ENCODE data around the gene FAM221B. TPM values are rescaled to one million over a fixed set of nuclear protein-coding genes. Genes with fewer than 3 reads are reported as not detected.

FAM221B gene
- total RNA-seq (2011; cell fraction: chromatin; rRNA removed; ENCODE audit: low replicate concordance): not detected in 2 replicates
- not detected in 2 replicates for total RNA-seq (2011; cell fraction: nucleolus; rRNA removed)
- not detected in 2 replicates for total RNA-seq (2011; cell fraction: nucleoplasm; rRNA removed)
- total RNA-seq (2014; rRNA removed) (not detected in 2 replicates), total RNA-seq (2014; rRNA removed; fragmentation: Illumina TruSeq; extraction: Trizol) (not detected in 2 replicates), total RNA-seq (2015; rRNA removed; fragmentation: Illumina TruSeq; extraction: Trizol) (not detected in 2 replicates), total RNA-seq (2021) (not detected in 2 replicates), polyA plus RNA-seq (2011; rRNA removed) (not detected in 2 replicates), polyA plus RNA-seq (2014; fragmentation: Illumina TruSeq; extraction: Trizol) (not detected in 2 replicates), polyA plus RNA-seq (2014; fragmentation: Nextera tagmentation; extraction: Ambion mirVana) (under 1 TPM in 1 of 2 experiments, not detected in 1; 0.01 TPM), polyA plus RNA-seq (2014; rRNA removed) (not detected in 2 replicates), polyA minus RNA-seq (2011; rRNA and poly(A)+ RNA removed) (not detected in 2 replicates), Bru-seq, nascent RNA (not detected), BruChase-seq, experiment 1, labeled RNA remaining after a 2-hour chase (not detected), BruChase-seq, experiment 2, labeled RNA remaining after a 6-hour chase (percentile 7 among the genes with signal in this experiment)
- polyA plus RNA-seq (2011; cell fraction: cytosol; rRNA removed): not detected in 2 replicates
- polyA plus RNA-seq (2011; cell fraction: nucleus; rRNA removed): not detected in 2 replicates
- polyA plus RNA-seq (2012): 0.04 and 0.05 TPM in 2 replicates
- not detected in 2 replicates for polyA minus RNA-seq (2011; cell fraction: cytosol; rRNA and poly(A)+ RNA removed)
- polyA minus RNA-seq (2011; cell fraction: nucleus; rRNA and poly(A)+ RNA removed): not detected in 2 replicates
- long read RNA-seq, experiment 1: 0 reads
- long read RNA-seq, experiment 2: 0 reads
- long read RNA-seq, experiment 3: 0 reads

DNA sequence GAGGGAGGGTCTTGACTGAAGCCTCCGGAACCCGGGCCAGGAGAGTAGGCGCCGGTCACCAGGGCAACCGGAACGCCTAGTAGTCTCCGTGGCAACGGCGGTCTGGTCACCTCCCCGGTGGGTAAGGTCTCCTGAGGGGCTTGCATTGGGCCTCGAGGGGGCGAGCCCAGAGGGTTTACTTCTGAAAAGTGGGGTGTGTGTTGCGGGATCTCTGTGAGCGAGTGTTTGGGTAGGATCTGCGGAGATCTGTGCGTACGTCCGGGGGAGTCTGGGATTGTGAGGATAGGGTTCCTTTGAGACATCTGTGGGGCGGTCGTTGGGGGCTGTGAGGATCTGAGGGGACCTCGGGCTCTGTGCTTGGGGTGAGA, at the start of gene FAM221B:
Gene FAM221B, minus strand, starts transcription at position 17 of the 368 bp plus-strand sequence. CDS start 2,571 bp downstream, outside the sequence.
- ATAC-seq (peak; percentile 7; the same call in 2 of the 3 replicates), FAIRE-seq (no peak), DNase-seq (ENCODE audit: extremely low read depth in 1 of 4, low spot score in 3 of 4) (peak in 1 of 4 experiments; percentile 11)
- no peaks in the 10 kb centered on the region for H3K9me3 ChIP-seq (replicated peaks; ENCODE audit: control insufficient read depth, insufficient read depth, low read depth, low read length)
- peak within 1 kb of the TSS; percentile 59 to 91 for H3K9ac ChIP-seq (ENCODE audit: insufficient read depth in 1 of 2, low read depth in 2 of 2, low read length in 2 of 2)
- WGBS (ENCODE audit: insufficient coverage, low coverage, missing lambda C conversion rate): 14% methylated on average over 17 of the region's 21 CpGs
- H3K79me2 ChIP-seq (ENCODE audit: control insufficient read depth, insufficient read depth, low read length): no peaks in the 10 kb centered on the region
- BruUV-seq (replicated peaks): no TSS peak
- H3K4me2 ChIP-seq (ENCODE audit: insufficient read depth, low read length): peak within 1 kb of the TSS; percentile 86
- H3K36me3 ChIP-seq (ENCODE audit: control insufficient read depth, insufficient read depth, low read length): no peaks in the 10 kb centered on the region
- H4K20me1 ChIP-seq (replicated peaks; ENCODE audit: control insufficient read depth, insufficient read depth, low read length): no peaks in the 10 kb centered on the region
- H3K27ac ChIP-seq (ENCODE audit: extremely low read depth, low read depth, low read length): peak within 1 kb of the TSS; percentile 59
- CTCF ChIA-PET (ENCODE audit: low intra/inter-chr PET ratio): no interaction called here
- H2AFZ ChIP-seq (ENCODE audit: low read depth, low read length): peak within 1 kb of the TSS; percentile 99
- no peaks in the 10 kb centered on the region for H3K9me1 ChIP-seq (ENCODE audit: control insufficient read depth, insufficient read depth, low read length)
- H3K4me1 ChIP-seq (replicated peaks in 1 of 2; ENCODE audit: control insufficient read depth in 2 of 2, insufficient read depth in 2 of 2, low read length in 2 of 2): peaks cover 0 to 12% of the 10 kb centered on the region in 2 experiments; a peak in 3 of 5 replicates
- intact Hi-C loops (cut with micrococcal nuclease): no loop called here
- POLR2A ChIA-PET: interaction anchor here (1.1 kb wide), 1 partner anchor 9 kb away, joined by 4 read pairs; no protein-coding TSS in a partner anchor
- no peaks in the 10 kb centered on the region for H3K27me3 ChIP-seq (ENCODE audit: control insufficient read depth in 2 of 2, insufficient read depth in 2 of 2, low read length in 2 of 2)
- peak within 1 kb of the TSS; percentile 59 for H3K4me3 ChIP-seq
- in situ Hi-C loops (cut with MboI): no loop called here
- no peak for TF ChIP-seq FUS (optimal IDR thresholded peaks at IDR 0.05; ENCODE audit: low read depth, low read length)
- TF ChIP-seq PTBP1 (IDR thresholded peaks at IDR 0.05; ENCODE audit: low read depth, low read length): no peak
- TF ChIP-seq ZBTB7A (IDR thresholded peaks at IDR 0.05; ENCODE audit: borderline replicate concordance, control insufficient read depth, low read depth, low read length): peak; percentile 41; the same call in 1 of the 2 replicates
- no peak for TF ChIP-seq BACH1 (tag; IDR thresholded peaks at IDR 0.05)
- no peak for TF ChIP-seq POLR2B (IDR thresholded peaks at IDR 0.05; ENCODE audit: low read depth, partially characterized antibody)
- TF ChIP-seq PKNOX1 (IDR thresholded peaks at IDR 0.05): no peak
- TF ChIP-seq MEIS2 (IDR thresholded peaks at IDR 0.05; ENCODE audit: partially characterized antibody): no peak
- TF ChIP-seq POLR2A (conservative IDR thresholded peaks at IDR 0.05): peak; percentile 39; the same call in 1 of the 2 replicates
- TF ChIP-seq CAMTA2 (CRISPR knock-in tag; conservative IDR thresholded peaks at IDR 0.05): no peak
- TF ChIP-seq SRSF9 (IDR thresholded peaks at IDR 0.05; ENCODE audit: borderline replicate concordance, low read depth, low read length): no peak
- TF ChIP-seq ZBTB33 (CRISPR knock-in tag; IDR thresholded peaks at IDR 0.05): peak; percentile 72
- no peak for TF ChIP-seq ZNF561 (CRISPR knock-in tag; conservative IDR thresholded peaks at IDR 0.05)
- TF ChIP-seq CBFB (CRISPR knock-in tag; IDR thresholded peaks at IDR 0.05): no peak
- no peak for TF ChIP-seq DDX20 (tag; IDR thresholded peaks at IDR 0.05; ENCODE audit: low read depth)
- no peak for TF ChIP-seq ZNF217 (CRISPR knock-in tag; IDR thresholded peaks at IDR 0.05)
- TF ChIP-seq, protein P1, sequence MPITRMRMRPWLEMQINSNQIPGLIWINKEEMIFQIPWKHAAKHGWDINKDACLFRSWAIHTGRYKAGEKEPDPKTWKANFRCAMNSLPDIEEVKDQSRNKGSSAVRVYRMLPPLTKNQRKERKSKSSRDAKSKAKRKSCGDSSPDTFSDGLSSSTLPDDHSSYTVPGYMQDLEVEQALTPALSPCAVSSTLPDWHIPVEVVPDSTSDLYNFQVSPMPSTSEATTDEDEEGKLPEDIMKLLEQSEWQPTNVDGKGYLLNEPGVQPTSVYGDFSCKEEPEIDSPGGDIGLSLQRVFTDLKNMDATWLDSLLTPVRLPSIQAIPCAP (CRISPR knock-in tag; IDR thresholded peaks at IDR 0.05; ENCODE audit: borderline replicate concordance): no peak
- TF ChIP-seq RFX1 (IDR thresholded peaks at IDR 0.05): peak; percentile 86

All from K562 (cell line).